Breast epithelium (tissue), 3 donors: Measurements from ENCODE around the gene ZNF438.

Experiments used
- POLR2A ChIP-seq: fragments of 450-650 bp; IDR thresholded peaks from one replicate; pipeline ENCODE4 v1.6.1; 2016; ENCODE audit warnings: antibody characterized with exemption, mild to moderate bottlenecking, moderate library complexity
- TF ChIP-seq, protein P1 (sequence below), 3 donors: fragments of 450-650 bp; IDR thresholded peaks; one replicate each; pipeline ENCODE4 v1.5.1; 2016 to 2017; ENCODE audit warnings: antibody characterized with exemption in 3 of 3, mild to moderate bottlenecking in 3 of 3, moderate library complexity in 3 of 3

DNA sequence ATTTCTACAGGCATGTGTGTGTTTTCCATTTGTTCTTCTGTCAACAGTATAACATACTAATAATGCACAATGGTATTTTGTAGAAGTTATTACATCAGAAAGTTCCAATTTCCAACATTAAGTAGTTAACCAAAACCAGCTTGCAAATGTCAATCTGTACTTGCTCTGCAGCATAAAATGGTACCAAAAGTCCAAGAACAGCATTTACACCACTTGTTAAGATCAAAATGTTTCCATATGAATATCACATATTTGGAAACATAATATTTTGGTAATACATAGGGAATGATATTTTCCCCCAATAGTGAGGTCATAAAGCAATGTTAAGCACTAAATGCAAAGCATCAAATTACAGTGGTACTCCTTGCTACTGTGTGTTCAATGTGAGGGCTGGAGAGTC, 162.1 kb downstream of the ZNF438 start:
- no peak for TF ChIP-seq POLR2A
- TF ChIP-seq, protein P1, sequence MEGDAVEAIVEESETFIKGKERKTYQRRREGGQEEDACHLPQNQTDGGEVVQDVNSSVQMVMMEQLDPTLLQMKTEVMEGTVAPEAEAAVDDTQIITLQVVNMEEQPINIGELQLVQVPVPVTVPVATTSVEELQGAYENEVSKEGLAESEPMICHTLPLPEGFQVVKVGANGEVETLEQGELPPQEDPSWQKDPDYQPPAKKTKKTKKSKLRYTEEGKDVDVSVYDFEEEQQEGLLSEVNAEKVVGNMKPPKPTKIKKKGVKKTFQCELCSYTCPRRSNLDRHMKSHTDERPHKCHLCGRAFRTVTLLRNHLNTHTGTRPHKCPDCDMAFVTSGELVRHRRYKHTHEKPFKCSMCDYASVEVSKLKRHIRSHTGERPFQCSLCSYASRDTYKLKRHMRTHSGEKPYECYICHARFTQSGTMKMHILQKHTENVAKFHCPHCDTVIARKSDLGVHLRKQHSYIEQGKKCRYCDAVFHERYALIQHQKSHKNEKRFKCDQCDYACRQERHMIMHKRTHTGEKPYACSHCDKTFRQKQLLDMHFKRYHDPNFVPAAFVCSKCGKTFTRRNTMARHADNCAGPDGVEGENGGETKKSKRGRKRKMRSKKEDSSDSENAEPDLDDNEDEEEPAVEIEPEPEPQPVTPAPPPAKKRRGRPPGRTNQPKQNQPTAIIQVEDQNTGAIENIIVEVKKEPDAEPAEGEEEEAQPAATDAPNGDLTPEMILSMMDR (IDR thresholded peaks at IDR 0.05) = no peak
